DMS153 treated with DMSO at 0.1 percent for 48 hours (cell line): ENCODE data around the gene FGF14.

ENCODE experiments used
- DNase-seq: peaks from one replicate; lab custom pipeline; 2025; ENCODE audit not compliant: unreplicated experiment; lab: John Stamatoyannopoulos, UW

The FGF14 gene

GRCh38 chr13:102260256-102260655 is 141.6 kb downstream of the FGF14 start:
- no peak for DNase-seq

- DNase-seq, result no peak
These were observed 146.4 kb downstream of the FGF14 start for GRCh38 chr13:102255409-102255808.

DNA sequence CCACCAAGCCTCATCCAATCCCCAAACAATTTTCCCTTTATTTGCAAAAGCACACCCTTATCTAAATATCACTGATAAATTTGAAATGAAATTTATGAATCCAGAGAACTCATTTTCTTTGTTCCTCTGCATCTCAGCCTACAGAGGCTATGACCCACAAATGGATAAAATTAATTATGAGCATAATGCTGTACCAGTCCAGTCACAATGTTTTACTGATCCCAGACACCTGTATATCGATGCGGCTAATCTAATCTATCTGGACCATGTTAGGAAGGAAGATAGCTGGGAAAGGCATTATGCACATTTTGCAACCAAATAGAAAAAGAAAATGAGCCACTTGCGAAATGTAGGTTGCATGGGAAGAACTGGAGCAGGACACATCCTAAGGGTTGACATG is 150.0 kb downstream of the FGF14 start:
- no peak for DNase-seq

- DNase-seq, result no peak
These were observed 151.4 kb downstream of the FGF14 start for GRCh38 chr13:102250448-102250847.

DNA sequence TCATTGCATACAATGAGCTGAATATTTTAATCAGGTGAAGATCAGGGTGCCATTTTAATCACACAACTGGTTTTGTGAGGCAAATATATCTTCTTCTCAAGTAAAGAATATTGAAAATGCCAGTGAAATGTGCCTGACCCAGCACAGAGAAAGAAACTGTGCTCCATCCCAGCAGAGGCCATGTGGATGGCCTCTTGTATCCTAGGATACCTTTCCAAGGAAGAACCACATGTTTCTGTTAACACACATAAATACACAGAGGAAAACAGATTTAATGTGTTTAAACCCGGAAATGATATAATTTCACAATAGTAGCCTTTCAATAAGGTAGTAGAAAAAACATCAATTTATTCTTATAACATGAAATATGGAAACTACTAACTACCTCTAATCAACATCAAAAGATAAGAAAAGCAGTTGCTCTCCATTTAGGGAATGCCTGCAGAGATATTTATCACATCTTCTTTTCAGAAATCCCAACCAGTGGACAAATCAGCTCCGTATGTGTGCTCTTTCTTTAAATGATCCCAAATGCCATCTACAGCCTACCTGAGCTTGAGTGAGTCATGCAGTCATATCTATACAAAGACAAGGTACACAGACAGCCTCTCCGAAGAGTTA is 157.1 kb downstream of the FGF14 start:
- no peak for DNase-seq

DNA sequence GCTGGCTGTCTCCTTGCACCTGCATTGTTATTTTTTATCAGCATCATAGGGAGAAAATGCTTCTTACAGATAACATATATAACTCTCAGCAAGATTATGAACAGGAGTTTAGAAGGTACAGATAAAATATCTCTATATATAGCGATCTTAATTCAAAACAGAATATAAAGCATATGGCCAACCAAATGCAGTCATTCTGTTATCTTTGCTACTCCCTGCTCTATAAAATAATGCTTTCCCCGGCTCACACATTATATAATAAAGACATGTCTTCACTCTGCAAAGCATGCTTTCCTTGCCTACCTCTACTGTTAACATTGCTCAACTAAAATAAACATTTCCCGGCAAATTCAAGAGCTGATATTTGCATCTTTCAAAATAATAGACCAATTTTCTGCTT is 161.7 kb downstream of the FGF14 start:
- no peak for DNase-seq

DNA sequence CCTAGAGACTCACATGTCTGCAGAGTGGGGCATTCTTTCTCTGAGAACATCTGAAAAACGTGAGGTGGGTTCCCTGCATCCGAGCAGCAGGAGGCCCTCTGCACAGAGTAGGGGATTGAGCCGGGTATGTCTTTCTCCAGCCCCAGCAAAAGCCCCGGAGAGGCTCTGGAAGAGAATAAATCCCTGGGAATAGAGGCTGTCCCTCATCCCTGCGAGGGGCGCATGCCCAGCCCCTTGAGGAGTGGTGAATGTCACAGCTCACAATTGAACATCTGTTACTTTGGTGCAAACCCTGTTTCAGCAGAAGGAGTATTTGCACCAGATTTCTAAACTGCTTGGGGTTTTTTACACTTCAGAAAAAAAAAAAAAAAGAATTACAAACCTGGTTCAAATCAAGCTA is 164.6 kb downstream of the FGF14 start:
- no peak for DNase-seq

DNA sequence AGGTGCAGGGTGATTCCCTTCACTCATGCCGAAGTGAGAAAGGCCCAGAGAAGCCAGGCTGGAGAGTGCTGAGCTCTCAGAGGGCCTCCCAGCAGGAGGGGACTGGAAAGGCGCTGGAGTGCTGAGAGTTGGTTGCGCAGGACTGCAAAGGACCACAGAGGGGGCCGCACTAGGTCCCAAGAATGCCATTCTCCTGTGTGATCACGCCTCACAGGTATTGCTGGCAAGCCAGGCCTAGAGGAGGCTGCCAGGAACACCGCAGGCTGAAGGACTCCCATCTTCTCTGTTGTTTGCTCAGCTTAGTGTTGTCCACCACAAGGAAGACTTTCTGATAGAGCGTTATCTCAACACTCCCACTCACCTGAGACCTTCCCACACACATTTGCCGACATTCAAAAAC is 165.0 kb downstream of the FGF14 start:
- no peak for DNase-seq

DNA sequence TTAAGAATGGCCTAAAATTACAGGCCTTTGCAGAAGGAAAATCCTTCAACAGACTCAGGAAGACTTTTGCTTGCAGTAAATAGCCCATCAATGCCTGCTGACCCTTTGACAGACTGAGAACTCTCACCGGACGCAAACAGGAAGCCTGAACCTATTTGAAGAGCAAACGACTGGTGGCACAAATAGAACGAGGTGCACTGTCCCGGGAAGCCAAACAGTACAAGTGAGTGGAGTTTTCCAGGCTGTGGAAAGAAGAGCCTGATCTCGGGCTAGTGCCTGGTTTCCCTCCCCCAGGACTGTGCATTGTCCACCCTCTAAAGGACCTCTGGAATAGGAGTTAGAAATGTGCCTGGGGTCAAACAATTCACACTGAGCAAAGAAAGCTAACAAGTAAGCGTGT is 165.5 kb downstream of the FGF14 start:
- no peak for DNase-seq

DNA sequence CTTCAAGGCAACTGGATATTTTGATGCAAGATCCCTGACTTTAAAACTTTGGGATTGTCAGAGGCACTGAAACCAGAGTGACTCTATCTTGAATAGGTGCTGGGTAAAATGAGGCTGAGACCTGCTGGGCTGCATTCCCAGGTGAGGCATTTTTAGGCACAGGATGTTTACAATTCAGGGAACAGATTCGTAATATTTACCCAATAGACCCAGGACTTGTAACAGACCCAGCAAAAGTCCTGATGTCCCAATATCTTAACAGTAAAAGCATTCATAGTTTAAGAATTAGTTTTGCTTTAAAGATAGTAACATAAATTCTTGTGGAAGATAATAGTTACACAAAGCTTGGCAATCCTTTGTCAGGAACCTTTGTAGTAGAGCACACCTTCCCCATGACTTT is 166.2 kb downstream of the FGF14 start:
- no peak for DNase-seq

DNA sequence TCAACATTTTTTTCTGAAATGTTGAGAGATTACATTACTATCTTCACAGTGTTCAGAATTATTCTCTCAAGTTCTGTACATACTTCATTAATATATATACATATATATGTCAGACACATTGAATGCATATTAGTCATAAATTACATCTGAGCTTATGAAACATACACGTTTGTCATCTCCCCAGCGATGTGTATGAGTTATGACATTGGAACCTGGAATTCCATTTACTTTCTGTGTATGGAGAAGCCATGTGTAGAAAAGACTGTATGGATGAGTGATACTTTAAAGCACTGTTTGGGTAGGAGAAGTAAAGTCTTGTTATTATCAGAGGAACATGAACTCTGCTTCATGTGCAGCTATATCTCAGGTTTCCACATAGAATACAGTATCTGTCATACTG is 167.2 kb downstream of the FGF14 start:
- DNase-seq, result no peak

DNA sequence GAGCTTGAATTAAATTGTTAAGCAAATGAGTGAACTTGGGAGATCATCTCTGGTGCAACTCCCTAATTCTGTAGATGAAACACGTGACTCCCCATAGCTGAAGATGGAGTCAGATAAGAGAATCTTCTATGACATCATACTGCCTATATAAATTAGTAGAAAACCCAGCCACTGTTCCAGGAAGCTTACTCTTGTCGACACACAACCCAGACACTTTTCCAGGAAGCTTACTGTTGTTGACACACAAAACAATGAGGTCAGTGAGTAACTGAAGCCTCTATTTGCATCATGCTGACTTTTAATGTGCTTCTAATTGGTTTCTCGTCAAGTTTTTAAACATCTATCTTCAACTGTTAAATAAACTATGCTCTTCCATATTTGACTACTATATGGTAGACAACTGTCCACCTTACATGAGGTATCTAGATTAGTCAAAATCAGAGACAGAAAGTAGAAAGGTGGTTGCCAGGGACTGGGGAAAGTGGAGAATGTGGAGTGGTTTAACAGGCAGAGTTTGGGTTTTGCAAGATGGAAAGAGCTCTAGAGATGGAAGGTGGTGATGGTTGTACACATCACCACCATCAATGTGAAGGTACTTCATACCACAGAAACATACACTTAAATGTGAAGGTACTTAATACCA is 168.2 kb downstream of the FGF14 start:
- DNase-seq, result no peak

DNA sequence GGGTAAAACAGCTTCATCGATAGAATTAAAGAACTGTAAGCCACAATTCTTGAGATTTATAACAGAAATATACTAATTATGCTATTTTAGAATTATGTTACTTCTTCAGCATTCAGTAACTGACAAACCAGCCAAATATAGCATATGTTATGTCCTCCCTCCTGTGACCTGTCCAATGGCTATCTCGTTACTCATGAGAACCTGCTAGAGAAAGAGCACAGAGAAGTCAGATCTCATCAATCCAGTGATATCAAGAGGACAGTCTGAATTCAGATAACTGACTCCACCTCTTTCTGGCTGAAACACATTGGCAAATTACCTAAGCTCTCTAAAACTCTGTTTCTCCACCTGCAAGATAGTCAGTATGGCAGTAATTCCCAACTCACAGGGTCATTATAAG is 170.4 kb downstream of the FGF14 start:
- no peak for DNase-seq

DNA sequence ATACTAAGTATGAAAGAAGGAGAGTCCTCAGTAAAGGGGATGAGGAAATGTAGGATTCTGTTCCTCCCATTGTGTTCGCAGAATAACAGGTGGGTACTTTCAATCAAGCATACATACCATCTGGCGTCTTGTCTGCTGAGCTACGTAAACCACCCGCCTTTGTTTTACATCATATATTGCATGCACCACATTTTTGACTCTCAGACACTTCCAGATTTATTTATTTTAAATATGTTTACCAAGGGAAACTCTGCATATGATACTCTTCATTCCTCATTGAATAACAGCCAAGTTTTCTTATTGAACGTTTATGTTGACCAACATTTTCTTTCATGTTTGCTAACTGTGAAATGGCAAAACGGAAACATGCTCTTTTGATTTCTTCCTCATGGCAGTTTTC is 174.1 kb downstream of the FGF14 start:
- peak; percentile 68 for DNase-seq

DNA sequence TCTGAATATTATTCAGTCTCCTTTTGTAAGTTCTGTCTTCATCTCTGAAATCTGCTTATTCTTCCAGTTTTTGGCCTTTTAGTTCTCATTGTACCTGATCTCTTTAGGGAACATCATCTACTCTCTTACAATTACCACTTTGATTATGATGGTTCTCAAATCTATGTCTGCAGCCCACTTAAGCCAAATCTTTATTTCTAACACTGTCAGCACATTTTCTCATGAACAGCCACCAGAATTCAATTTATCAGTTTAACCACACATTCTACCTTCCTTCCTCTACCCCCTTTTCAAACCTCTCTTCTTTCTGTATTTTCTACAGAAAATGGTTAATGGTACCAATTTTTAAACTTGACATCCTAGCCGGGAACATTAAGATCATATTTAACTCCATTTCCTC is 175.3 kb downstream of the FGF14 start:
- no peak for DNase-seq

DNA sequence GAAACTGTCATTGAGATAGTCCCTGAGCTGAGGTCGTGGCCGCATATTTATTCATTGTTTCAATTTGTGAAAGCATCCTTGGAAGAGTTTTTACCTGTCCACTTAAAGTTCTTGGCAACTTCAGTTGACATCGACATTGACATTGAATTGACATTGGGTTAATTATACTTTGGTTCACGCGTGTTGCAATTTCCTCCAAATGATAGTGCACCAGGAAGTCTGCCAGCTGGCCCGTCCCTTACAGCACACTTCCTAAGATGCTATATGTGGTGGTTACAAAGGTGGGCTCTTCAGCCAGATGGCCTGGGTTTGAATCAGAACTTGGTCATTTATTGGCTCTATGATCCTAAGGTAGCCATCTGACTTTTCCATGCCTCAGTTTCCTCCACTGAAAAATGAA is 176.0 kb downstream of the FGF14 start:
- no peak for DNase-seq

DNA sequence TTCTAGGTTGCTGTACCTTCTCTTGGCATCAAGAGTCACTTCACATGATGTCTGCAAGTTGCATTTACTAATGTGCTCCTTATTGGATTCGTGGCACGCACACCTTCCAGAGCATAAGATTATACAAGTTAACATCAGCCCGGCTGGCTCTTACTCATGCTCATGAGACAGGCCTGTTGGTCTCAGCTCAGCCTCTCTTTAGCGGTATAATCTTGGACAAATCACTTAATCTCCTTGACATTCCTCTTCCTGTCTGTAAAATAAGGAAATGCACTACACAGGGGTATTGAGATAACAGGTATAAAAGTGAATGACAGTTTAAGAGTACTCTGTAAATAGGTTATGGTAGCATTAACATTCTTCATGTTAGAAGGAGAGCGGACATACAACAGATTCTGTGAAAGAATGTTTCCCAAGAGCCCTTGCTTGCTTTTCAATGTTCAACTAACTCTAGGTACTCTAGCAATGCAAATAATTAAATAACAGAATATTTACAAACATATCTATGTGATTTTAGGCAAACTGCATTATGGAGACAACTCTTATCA is 181.1 kb downstream of the FGF14 start:
- DNase-seq, result no peak

GRCh38 chr13:102214956-102215355 is 186.9 kb downstream of the FGF14 start:
- no peak for DNase-seq

- no peak for DNase-seq
These were observed 189.1 kb downstream of the FGF14 start for GRCh38 chr13:102212729-102213128.

- no peak for DNase-seq
These were observed 193.5 kb downstream of the FGF14 start for GRCh38 chr13:102208347-102208746.

GRCh38 chr13:102207680-102208342 is 194.0 kb downstream of the FGF14 start:
- no peak for DNase-seq

DNA sequence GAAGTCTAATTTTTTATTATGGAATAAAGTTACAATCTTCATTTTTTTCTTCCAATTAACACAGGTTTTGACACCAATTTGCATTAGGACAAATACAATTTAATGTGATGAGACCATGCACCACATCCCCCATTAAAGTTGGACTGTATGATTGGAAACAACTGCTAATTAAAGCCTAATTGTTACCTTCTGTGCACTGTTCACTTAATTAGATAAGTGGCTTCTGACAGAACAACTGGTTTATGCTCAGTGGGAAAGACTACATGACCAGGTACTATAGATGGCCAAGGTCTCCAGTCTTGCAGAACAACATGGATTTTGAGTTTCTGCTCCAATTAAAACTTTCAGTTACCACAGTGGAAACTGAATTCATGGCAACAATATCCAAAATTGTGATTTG is 198.1 kb downstream of the FGF14 start:
- DNase-seq, result no peak
